Esophagus (tissue), 2 donors: ENCODE data around the gene ENTHD1. TPM values are rescaled to one million over a fixed set of nuclear protein-coding genes. Genes with fewer than 3 reads are reported as not detected.

Experiments
- H3K27ac ChIP-seq, 2 donors: one replicate each; pipeline ENCODE4 v1.5.1; 2013; ENCODE audit warnings: low read depth in 2 of 2, mild to moderate bottlenecking in 2 of 2, inconsistent platforms in 1 of 2, low read length in 1 of 2, moderate library complexity in 1 of 2
- H3K27me3 ChIP-seq, 2 donors: one replicate each; pipeline ENCODE4 v1.6.1; 2013; ENCODE audit warnings: low read length in 2 of 2, control low read depth in 1 of 2, mild to moderate bottlenecking in 1 of 2; ENCODE audit not compliant: insufficient read depth in 2 of 2, control insufficient read depth in 1 of 2
- H3K36me3 ChIP-seq, 2 donors: one replicate each; pipeline ENCODE4 v1.6.1; 2013; ENCODE audit warnings: low read length in 1 of 2; ENCODE audit not compliant: control insufficient read depth in 2 of 2, insufficient read depth in 2 of 2
- H3K4me1 ChIP-seq, 2 donors: one replicate each; pipeline ENCODE4 v1.6.1; 2013; ENCODE audit warnings: low read length in 1 of 2; ENCODE audit not compliant: control insufficient read depth in 2 of 2, insufficient read depth in 2 of 2
- H3K4me3 ChIP-seq, 2 donors: one replicate each; pipeline ENCODE4 v1.5.1; 2013; ENCODE audit warnings: low read length in 2 of 2, mild to moderate bottlenecking in 2 of 2, low read depth in 1 of 2, moderate library complexity in 1 of 2
- H3K9me3 ChIP-seq, 2 donors: one replicate each; pipeline ENCODE4 v1.6.1; 2013; ENCODE audit warnings: mild to moderate bottlenecking in 2 of 2, low read depth in 1 of 2, low read length in 1 of 2, moderate library complexity in 1 of 2; ENCODE audit not compliant: control insufficient read depth in 2 of 2, insufficient read depth in 1 of 2
- WGBS, 2 donors: extraction: QIAGEN DNeasy Blood & Tissue Kit; methylation state at CpG; one replicate each; pipeline ENCODE4 v1.1.7; 2013; 5-methylcytosine and 5-hydroxymethylcytosine counted together
- polyA plus RNA-seq, 2 donors: library from polyadenylated mRNA; stranded (reverse); fragments of 200-250 nt; gene quantifications; one replicate each; pipeline ENCODE4 v1.2.3, GENCODE V29; 2013
- donor health status: healthy with polysubstance abuse.
- donor health status: Bipolar disorder and iron deficiency.

ENTHD1 gene
- polyA plus RNA-seq, 2 donors, result not detected

DNA sequence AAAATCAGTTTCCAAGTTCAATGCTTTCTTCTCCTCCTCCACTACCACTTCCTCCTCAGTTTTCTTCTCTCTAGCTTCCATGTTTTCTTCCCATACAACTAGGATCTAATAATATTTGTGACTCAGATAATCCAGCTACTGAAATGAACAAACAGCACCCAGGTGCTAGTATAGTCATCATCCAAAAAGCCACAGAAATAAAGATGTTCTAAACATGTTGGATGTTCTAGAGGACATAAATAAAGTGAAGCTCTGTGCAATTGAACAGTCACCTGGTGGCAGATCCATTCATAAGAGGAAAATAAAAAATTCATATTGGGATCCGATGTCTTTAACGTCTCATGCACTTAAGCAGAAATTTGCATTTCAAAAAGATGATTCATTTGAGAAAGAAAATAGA lies 142.8 kb downstream of the ENTHD1 start:
- H3K27me3 ChIP-seq, result no peaks in the 10 kb centered on the region
- H3K4me1 ChIP-seq, result no peaks in the 10 kb centered on the region
- H3K27ac ChIP-seq, result no peak overlapping the region
- no peaks in the 10 kb centered on the region for H3K9me3 ChIP-seq
- WGBS, 2 donors, result 76 to 78% methylated on average over 2 of the region's 2 CpGs
- no peak overlapping the region for H3K4me3 ChIP-seq
- no peaks in the 10 kb centered on the region for H3K36me3 ChIP-seq

DNA sequence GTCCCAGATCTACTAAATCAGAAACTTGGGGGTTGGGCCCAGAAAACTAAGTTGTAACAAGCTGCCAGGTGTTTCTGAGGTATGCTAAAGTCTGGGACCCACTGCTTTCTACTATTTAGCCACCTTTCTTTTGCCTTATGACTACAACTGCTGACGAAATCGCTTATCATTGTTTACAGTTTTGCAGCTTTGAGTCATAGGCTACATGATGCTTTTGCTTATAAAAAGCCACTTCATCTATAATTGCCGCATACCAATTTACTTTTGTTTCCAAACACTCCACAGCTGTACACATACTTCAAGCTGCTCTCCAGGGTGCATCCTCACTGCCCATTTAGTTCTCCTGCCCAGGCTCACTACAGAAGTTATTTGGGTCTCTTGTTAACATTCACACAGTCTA lies 144.7 kb downstream of the ENTHD1 start:
- Histone ChIP-seq H3K27me3 (no peaks in the 10 kb centered on the region), H3K4me1 (no peaks in the 10 kb centered on the region), H3K4me3 (no peak overlapping the region), H3K27ac (no peak overlapping the region), H3K36me3 (no peaks in the 10 kb centered on the region), H3K9me3 (no peaks in the 10 kb centered on the region)
- WGBS, 2 donors, result 65 to 68% methylated on average over 3 of the region's 3 CpGs

DNA sequence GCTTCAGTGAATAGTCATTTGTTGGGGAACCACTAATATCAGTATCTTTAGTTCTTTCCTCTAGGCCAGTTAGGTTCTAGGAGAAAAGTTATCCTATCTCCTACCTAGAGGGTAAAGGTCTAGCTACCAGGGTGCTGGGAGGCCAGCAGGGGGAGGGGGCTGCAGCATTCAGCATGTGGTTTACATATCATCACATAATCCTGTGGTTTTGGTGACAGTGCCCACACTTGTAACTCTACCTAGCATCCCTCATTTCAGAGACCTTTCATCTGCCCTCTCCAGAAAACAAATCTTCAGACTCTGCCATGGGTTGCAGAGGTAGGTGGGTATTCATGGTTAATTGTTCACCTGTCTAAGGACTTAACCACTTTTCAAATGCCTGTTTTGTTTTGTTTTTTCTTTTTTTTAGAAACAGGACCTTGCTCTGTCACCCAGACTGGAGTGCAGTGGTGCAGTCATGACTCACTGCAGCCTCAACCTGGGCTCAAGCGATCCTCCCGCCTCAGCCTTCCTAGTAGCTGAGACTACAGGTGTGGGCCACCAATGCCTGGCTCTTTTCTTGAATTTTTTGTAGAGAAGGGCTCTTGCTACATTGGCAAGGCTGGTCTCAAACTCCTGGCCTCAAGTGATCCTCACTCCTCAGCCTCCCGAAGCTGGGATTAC lies 146.8 kb downstream of the ENTHD1 start:
- 85 to 94% methylated on average over 3 of the region's 3 CpGs for WGBS, 2 donors
- Histone ChIP-seq H3K27me3 (no peaks in the 10 kb centered on the region), H3K4me1 (no peaks in the 10 kb centered on the region), H3K27ac (no peak overlapping the region), H3K9me3 (no peaks in the 10 kb centered on the region), H3K4me3 (no peak overlapping the region), H3K36me3 (no peaks in the 10 kb centered on the region)

- Histone ChIP-seq H3K4me3 (no peak overlapping the region), H3K4me1 (no peaks in the 10 kb centered on the region), H3K9me3 (no peaks in the 10 kb centered on the region), H3K27me3 (no peaks in the 10 kb centered on the region), H3K27ac (no peak overlapping the region), H3K36me3 (no peaks in the 10 kb centered on the region)
- 62 to 74% methylated on average over 2 of the region's 2 CpGs for WGBS, 2 donors
Measured at GRCh38 chr22:39745789-39746188, 147.8 kb downstream of the ENTHD1 start.

DNA sequence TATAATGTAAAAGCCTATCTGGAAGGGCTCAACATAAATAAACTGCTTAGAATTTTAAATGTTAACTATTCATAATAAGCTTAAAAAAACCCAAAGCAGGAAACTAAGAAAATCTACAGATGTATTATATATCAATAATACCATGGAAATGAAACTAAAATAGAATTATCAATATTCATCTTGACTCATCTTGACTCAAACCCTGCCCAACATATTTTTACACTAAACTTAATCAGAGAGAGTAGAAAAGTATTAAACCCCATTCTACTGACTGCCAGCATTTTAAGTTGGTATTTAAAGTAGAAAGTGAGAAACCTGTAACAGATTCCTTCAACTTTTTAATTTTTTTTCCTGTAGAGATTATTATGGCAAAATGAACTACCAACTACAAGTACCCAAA lies 149.2 kb downstream of the ENTHD1 start:
- Histone ChIP-seq H3K27ac (no peak overlapping the region), H3K4me3 (no peak overlapping the region), H3K4me1 (no peaks in the 10 kb centered on the region), H3K27me3 (no peaks in the 10 kb centered on the region), H3K9me3 (no peaks in the 10 kb centered on the region), H3K36me3 (no peaks in the 10 kb centered on the region)

DNA sequence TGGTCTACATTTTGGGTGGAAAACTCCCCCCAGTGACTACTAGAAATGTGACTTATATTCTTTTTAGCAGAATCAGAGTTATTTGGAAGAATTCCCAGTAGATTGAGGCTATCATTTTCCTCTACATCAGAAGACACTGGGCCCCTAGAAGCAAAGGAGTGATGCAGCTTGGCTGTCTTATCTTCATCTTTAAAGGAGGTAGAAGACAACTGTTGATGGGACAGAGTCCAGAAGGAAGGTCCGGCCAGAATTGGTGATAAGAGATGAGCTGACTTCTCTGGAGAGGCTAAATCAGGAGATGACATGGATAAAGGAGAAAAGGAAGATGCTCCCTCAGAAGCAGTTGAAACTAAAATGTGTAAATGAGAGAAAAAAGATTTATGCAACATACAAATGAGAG lies 149.6 kb downstream of the ENTHD1 start:
- no peak overlapping the region for H3K27ac ChIP-seq
- H3K4me1 ChIP-seq, result no peaks in the 10 kb centered on the region
- H3K36me3 ChIP-seq, result no peaks in the 10 kb centered on the region
- H3K9me3 ChIP-seq, result no peaks in the 10 kb centered on the region
- WGBS, 2 donors, result 72 to 79% methylated on average over 1 of the region's 1 CpG
- no peaks in the 10 kb centered on the region for H3K27me3 ChIP-seq
- H3K4me3 ChIP-seq, result no peak overlapping the region

DNA sequence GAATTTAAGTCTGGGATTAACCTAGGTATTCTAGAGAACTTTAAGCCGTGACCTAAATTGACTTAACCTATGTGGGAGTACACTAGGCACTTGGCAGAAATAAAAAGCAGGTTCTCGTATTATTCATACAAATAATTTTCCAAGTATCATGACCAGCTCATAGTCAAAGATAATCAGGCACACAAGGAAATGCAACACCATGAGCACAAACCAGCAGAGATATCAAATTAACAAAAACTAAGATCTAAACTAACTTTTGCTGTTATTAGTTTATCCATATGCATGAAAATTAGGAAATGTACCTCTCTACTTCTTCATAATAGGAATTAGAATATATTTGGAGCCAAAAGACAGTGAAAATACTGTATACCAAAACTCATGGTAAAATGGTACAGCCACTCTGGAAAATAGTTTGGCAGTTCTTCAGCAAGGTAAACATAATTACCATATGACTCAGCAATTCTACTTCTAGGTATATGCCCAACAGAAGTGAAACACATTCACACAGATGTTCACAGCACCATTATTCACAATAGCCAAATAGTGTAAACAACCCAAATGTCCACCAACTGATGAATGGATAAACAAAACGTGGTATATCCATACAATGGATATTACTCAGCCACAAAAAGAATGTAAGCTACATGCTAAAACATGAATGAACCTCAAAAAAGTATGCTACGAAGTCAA lies 154.1 kb downstream of the ENTHD1 start:
- Histone ChIP-seq H3K9me3 (no peaks in the 10 kb centered on the region), H3K27ac (no peak overlapping the region), H3K27me3 (no peaks in the 10 kb centered on the region), H3K36me3 (no peaks in the 10 kb centered on the region), H3K4me3 (no peak overlapping the region), H3K4me1 (no peaks in the 10 kb centered on the region)
- 51 to 57% methylated on average over 4 of the region's 4 CpGs for WGBS, 2 donors

GRCh38 chr22:39738746-39739145 lies 154.8 kb downstream of the ENTHD1 start:
- Histone ChIP-seq H3K9me3 (no peaks in the 10 kb centered on the region), H3K27ac (no peak overlapping the region), H3K27me3 (no peaks in the 10 kb centered on the region), H3K4me1 (no peaks in the 10 kb centered on the region), H3K36me3 (no peaks in the 10 kb centered on the region), H3K4me3 (no peak overlapping the region)
- 41 to 51% methylated on average over 1 of the region's 1 CpG for WGBS, 2 donors

DNA sequence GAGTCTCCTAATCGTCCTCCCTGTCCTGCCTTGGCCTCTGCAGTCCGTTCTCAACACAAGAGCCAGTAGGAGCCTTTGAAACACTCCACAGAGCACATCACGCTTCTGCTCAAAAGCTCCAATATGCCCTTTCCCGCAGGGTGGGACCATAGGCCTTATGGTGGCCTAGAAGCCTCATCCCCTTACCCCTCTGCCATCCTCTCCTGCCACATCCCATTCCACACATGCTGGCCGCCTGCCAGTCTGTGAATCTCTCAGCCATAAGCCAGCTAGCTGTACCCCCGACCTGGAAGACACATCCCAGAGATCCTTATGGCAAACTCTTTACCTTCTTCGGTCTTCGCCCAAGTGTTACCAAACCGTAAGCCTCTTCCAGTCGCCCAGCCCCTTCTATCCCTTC lies 157.8 kb downstream of the ENTHD1 start:
- Histone ChIP-seq H3K9me3 (peaks cover 0 to 3% of the 10 kb centered on the region in 2 donors), H3K27ac (no peak overlapping the region), H3K36me3 (no peaks in the 10 kb centered on the region), H3K4me1 (no peaks in the 10 kb centered on the region), H3K27me3 (no peaks in the 10 kb centered on the region), H3K4me3 (no peak overlapping the region)
- WGBS, 2 donors, result 80 to 86% methylated on average over 10 of the region's 10 CpGs

GRCh38 chr22:39734866-39735265 lies 158.7 kb downstream of the ENTHD1 start:
- H3K27me3 ChIP-seq, result no peaks in the 10 kb centered on the region

More at GRCh38 chr22:39734866-39735265, 158.7 kb downstream of the ENTHD1 start:
- Histone ChIP-seq H3K9me3 (peaks cover 0 to 3% of the 10 kb centered on the region in 2 donors), H3K4me1 (no peaks in the 10 kb centered on the region), H3K27ac (no peak overlapping the region), H3K4me3 (no peak overlapping the region), H3K36me3 (no peaks in the 10 kb centered on the region)
- WGBS, 2 donors, result 88 to 93% methylated on average over 5 of the region's 5 CpGs
